Occipital lobe (tissue), 2 donors: ENCODE results near the gene MAD1L1. TPM values are rescaled to one million over a fixed set of nuclear protein-coding genes. Genes with fewer than 3 reads are reported as not detected.

Experiments
- DNase-seq: peaks from one replicate; lab custom pipeline; 2025; lab: John Stamatoyannopoulos, UW
- total RNA-seq: library from RNA; depleted of rRNA; stranded (reverse); fragments of >200 nt; gene quantifications from one replicate; pipeline ENCODE4 v1.2.3, GENCODE V29; 2014

The MAD1L1 gene
- total RNA-seq, 1 donor from 2014 or later: 24.2 TPM

DNA sequence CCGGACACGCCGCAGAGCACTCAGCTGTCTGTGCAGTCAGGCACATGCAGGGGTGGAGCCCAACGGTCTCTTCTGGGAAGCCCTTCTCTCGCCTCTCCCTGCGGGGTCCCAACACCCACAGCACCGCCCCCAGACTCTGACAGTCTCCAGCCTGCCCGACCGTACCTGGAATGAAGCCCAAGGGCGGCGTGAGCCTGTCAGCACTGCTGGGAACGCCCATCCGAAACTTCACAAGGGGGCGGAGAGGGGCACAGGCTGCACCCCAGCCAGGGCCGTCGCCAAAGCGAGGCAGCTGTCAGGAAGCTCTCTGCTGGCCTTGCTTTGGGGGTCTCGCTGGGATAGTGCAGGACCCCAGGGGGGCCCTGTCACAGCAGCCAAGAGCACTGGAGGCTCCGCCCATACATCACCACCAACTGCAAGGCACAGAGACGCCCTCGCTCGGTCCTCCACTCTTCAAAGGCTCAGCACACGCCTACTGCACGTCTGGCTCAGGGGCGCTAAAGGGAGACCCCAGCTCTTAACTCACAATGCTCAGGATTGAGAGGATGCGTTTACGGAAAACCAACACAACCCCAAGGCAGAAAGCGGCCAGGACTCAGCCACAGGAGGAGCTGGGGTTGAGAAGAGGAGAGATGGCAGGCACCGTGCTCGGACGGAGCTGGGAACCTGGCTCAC lies 30.9 kb downstream of the MAD1L1 start:
- no peak for DNase-seq

DNA sequence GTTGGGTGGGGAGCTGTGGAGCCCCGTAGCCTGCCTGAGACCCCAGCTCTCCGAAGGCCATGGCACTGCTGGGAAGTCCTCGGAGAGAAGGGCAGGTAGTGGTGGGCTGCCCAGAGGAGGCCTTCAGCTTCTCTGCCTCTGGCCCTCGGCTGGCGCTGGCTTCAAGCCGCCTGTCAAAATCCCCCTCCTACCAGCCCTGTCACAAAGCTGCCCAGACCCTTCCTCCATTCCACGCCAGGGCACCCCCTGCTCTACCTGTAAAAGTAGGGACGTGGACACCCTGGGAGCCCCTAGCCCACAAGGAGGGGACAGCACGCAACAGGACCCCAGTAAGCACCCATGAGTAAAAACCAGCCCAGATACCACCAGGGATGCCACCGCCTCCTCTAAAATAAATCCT lies 31.6 kb downstream of the MAD1L1 start:
- no peak for DNase-seq

DNA sequence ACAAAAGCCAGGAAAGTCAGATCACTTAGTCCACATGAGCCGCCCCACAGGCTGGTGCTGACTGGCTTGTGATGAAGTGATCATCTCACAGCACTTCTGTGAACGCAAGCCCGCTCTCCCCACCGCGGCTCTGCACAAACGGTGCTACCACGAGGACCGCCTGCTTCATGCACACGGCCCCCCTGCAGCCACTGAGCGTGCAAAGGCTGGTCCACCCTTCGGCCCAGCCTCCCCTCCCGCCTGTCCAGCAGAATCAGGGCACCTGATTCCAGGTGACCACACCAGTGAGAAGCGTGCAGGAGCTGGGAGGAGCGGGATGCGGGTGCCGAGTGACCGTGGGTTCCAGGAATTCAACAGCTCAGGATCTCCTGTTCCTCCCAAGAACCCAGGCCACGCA lies 32.2 kb downstream of the MAD1L1 start:
- DNase-seq: no peak

GRCh38 chr7:2199956-2200583 lies 32.7 kb downstream of the MAD1L1 start:
- no peak for DNase-seq

GRCh38 chr7:2199528-2199927 lies 33.2 kb downstream of the MAD1L1 start:
- DNase-seq: no peak

- no peak for DNase-seq
These were observed 34.0 kb downstream of the MAD1L1 start for GRCh38 chr7:2198760-2199159.

DNA sequence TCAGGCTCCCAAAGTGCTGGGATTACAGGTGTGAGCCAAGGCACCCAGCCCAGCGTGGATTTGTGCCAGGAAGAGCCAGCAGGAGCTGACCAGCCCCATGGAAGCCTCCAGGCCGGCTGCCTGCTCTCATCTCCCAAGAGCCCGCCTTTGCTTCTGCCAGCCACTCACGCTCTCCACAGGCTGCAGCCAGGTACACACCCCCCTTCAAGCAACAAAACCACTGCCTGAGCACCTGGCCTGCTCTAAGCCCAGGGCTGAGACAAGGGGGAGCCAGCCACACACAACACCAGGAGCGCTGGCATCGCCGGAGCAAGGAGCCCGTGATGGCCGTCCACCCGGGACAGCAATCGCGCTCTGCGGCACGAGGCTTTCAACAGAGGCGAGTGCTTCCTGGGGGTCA lies 34.5 kb downstream of the MAD1L1 start:
- DNase-seq: no peak

- DNase-seq: no peak
These were observed 35.1 kb downstream of the MAD1L1 start for GRCh38 chr7:2197436-2198155.

DNA sequence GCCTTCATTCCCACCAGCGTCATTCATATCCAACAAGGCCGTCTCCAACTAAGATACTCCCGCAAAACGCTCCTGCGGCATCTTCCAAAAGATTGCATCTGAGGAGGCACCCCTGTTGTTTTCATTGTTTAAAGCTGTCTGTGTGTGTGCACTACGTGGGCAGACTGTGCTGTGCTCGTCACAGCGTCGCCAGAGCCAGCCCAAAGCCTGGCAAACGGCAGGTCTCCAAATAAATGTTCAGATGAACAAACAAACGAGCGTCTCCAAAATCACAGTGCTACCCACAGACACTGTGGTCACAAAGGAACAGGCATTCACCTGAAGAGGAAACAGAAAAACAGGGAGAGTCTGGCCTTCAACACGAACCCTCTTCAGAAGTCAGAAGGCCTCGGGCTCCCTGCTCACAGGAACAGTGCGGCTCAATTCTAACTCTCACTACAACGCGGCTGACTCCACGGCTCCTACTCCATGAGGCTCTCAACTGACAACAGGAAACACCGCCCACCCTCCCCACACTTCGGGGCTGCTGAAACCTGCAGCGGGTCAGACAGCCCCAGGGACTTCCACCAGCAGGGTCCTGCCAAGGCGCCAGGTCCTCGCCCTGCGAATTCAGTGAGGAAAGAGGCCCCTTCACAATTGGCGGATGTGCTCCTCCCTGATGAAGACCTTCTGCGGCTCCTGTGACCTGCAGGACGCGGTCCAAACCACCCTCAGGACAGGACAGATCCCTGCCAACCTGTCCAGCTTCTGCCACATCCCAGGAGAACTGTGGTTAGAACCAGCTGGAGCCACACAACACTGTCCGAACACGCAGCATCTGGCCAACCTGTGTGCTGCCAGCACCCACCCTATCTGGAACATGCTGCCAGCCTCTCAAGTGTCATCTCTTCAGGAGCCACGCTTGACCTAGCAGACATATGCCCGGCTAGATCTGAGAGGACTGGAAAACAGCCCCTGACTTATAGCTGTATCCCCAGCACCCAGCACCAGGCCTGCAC lies 36.1 kb downstream of the MAD1L1 start:
- no peak for DNase-seq

- DNase-seq: peak; percentile 69
These were observed 37.1 kb downstream of the MAD1L1 start for GRCh38 chr7:2195400-2196246.

DNA sequence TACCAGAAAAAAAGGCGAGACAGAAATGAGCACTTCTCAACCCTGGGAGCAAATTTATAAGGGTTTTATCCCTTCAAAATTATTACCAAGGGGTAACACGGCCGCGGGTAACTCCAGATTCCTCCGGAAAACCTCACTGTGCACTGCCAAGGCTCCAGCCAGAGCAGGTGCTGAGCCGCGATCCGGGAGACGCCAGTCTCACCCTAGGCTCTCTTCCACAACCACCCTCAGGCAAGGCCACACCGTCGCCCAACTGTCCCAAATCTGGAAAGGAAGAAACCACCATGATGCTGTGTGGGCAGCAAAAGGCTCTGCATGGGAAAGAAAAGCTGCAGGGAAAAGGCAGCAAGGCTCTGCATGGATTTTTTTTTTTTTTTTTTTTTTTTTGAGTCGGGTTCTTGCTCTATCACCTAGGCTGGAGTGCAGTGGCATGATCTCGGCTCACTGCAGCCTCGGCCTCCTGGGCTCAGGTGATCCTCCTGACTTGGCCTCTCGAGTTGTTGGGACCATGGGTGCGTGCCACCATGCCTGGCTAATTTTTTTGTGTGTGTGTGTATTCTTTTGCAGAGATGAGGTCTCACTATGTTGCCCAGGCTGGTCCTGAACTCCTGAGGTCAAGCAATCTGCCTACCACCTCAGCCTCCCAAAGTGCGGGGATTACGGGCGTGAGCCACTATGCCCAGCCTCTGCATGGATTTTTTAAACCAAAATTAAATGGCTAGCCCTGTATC lies 39.0 kb downstream of the MAD1L1 start:
- DNase-seq: no peak

- DNase-seq: no peak
These were observed 39.8 kb downstream of the MAD1L1 start for GRCh38 chr7:2192831-2193534.

DNA sequence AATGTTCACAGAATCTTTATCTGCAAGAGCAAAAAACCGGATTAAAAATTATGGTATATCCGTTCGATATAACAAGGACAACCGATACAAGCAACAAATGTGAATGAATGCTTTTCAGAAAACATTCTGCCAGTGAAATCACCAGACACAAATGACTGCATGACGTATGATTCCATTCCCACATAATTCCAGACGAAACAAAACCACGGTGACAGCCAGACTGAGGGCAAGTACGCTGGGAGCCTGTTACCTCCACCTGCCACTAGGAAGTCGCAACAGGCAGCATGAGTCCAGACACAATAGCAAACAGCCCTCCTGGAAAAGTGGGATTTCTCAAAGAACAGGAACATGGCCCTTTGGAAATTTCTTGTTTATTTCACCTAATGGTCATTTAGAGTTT lies 41.7 kb downstream of the MAD1L1 start:
- no peak for DNase-seq

DNA sequence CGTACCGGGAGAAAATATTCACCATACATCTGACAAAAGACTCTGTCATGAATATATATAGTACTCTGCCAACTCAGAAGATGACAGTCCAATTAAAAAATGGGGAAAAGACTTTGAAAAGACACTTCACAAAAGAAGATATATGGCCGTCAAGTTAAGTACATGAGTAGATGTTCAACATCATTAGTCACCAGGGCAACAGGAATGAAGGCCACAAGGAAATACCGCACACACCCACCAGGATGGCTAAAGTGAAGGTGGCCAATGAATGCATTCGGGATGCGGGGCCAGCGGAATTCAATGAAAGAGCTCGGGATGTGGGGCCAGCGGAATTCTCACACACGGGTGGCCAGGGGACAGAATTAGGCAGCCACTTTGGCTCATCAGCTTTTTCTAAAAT lies 42.2 kb downstream of the MAD1L1 start:
- DNase-seq: no peak

- DNase-seq: no peak
These were observed 46.6 kb downstream of the MAD1L1 start for GRCh38 chr7:2186166-2186565.

- DNase-seq: no peak
These were observed 47.0 kb downstream of the MAD1L1 start for GRCh38 chr7:2185715-2186114.

- no peak for DNase-seq
These were observed 50.3 kb downstream of the MAD1L1 start for GRCh38 chr7:2182461-2182860.

- DNase-seq: no peak
These were observed 51.5 kb downstream of the MAD1L1 start for GRCh38 chr7:2181077-2181854.

DNA sequence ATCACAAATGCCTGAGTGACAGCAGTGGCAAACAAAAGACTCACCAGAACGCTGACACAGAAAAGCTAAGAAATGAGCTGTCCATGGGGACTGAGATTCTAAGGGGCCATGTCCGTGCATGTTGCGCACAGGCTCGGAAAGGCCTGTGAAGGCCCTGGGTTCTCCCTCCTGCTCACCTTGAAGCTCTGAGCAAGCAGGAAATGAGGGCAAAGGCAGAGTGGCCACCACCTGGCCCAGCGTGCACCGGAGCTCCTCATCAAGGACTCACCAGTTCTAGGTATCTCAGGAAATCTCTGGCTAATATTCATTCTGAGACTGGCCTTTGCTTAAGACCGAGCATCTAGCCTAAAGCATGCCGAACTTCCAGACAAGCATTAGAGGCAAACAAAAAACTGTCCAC lies 52.7 kb downstream of the MAD1L1 start:
- DNase-seq: no peak
